ENCODE results near the gene SCART1. TPM values are rescaled to one million over a fixed set of nuclear protein-coding genes. Genes with fewer than 3 reads are reported as not detected.

Gene SCART1
- total and polyA plus RNA-seq, 2 donors (not counting 1 experiment from before 2014, with no cell fraction given): 0.84 to 2.5 TPM

- Histone ChIP-seq H3K27me3 (ENCODE audit: control insufficient read depth, insufficient read depth, low read length) (no peaks in the 10 kb centered on the region), H3K36me3 (ENCODE audit: control insufficient read depth, insufficient read depth, low read length) (no peaks in the 10 kb centered on the region), H3K4me2 (ENCODE audit: extremely low read depth, insufficient read depth, low read length) (no peak overlapping the region), H3K27ac (ENCODE audit: insufficient read depth, low read length) (no peak overlapping the region), H3K9ac (ENCODE audit: insufficient read depth, low read length) (no peak overlapping the region), H3K9me3 (ENCODE audit: control insufficient read depth, insufficient read depth, low read depth, low read length) (no peaks in the 10 kb centered on the region), H3K4me3 (replicated peaks in 1 of 4; ENCODE audit: control extremely low read depth in 1 of 4, insufficient read depth in 1 of 4, low read depth in 3 of 4, low read length in 4 of 4) (no peak overlapping the region), H3K79me2 (ENCODE audit: control insufficient read depth, insufficient read depth, low read length) (no peaks in the 10 kb centered on the region), H4K20me1 (ENCODE audit: control insufficient read depth, extremely low read depth, insufficient read depth, low read length) (no peaks in the 10 kb centered on the region), H2AFZ (ENCODE audit: low read length) (no peak overlapping the region), H3K4me1 (ENCODE audit: control insufficient read depth, extremely low read depth, insufficient read depth, low read length) (no peaks in the 10 kb centered on the region)
- no peak for DNase-seq (ENCODE audit: low read depth in 2 of 2)
- TF ChIP-seq EZH2 (IDR thresholded peaks at IDR 0.05; ENCODE audit: low read length, missing control alignments) (no peak), CTCF (conservative IDR thresholded peaks at IDR 0.05 in 1 of 2, IDR thresholded peaks at IDR 0.05 in 1 of 2; ENCODE audit: low read depth in 1 of 2, low read length in 2 of 2) (no peak)
These were observed 6.5 kb downstream of the SCART1 start for GRCh38 chr10:133460208-133460769.

GRCh38 chr10:133461027-133461426 is 7.3 kb downstream of the SCART1 start:
- DNase-seq (ENCODE audit: low read depth in 2 of 2): no peak
- Histone ChIP-seq H3K36me3 (ENCODE audit: control insufficient read depth, insufficient read depth, low read length) (no peaks in the 10 kb centered on the region), H3K27ac (ENCODE audit: insufficient read depth, low read length) (no peak overlapping the region), H3K27me3 (ENCODE audit: control insufficient read depth, insufficient read depth, low read length) (no peaks in the 10 kb centered on the region), H3K4me3 (replicated peaks in 1 of 4; ENCODE audit: control extremely low read depth in 1 of 4, insufficient read depth in 1 of 4, low read depth in 3 of 4, low read length in 4 of 4) (no peak overlapping the region), H3K4me2 (ENCODE audit: extremely low read depth, insufficient read depth, low read length) (no peak overlapping the region), H3K9me3 (ENCODE audit: control insufficient read depth, insufficient read depth, low read depth, low read length) (no peaks in the 10 kb centered on the region), H2AFZ (ENCODE audit: low read length) (no peak overlapping the region), H4K20me1 (ENCODE audit: control insufficient read depth, extremely low read depth, insufficient read depth, low read length) (no peaks in the 10 kb centered on the region), H3K79me2 (ENCODE audit: control insufficient read depth, insufficient read depth, low read length) (no peaks in the 10 kb centered on the region), H3K4me1 (ENCODE audit: control insufficient read depth, extremely low read depth, insufficient read depth, low read length) (no peaks in the 10 kb centered on the region), H3K9ac (ENCODE audit: insufficient read depth, low read length) (no peak overlapping the region)
- TF ChIP-seq EZH2 (IDR thresholded peaks at IDR 0.05; ENCODE audit: low read length, missing control alignments): no peak
- TF ChIP-seq CTCF (conservative IDR thresholded peaks at IDR 0.05 in 1 of 2, IDR thresholded peaks at IDR 0.05 in 1 of 2; ENCODE audit: low read depth in 1 of 2, low read length in 2 of 2): no peak

GRCh38 chr10:133461841-133462240 is 8.1 kb downstream of the SCART1 start:
- Histone ChIP-seq H4K20me1 (ENCODE audit: control insufficient read depth, extremely low read depth, insufficient read depth, low read length) (no peaks in the 10 kb centered on the region), H2AFZ (ENCODE audit: low read length) (no peak overlapping the region), H3K79me2 (ENCODE audit: control insufficient read depth, insufficient read depth, low read length) (no peaks in the 10 kb centered on the region), H3K4me2 (ENCODE audit: extremely low read depth, insufficient read depth, low read length) (no peak overlapping the region), H3K4me3 (replicated peaks in 1 of 4; ENCODE audit: control extremely low read depth in 1 of 4, insufficient read depth in 1 of 4, low read depth in 3 of 4, low read length in 4 of 4) (no peak overlapping the region), H3K27ac (ENCODE audit: insufficient read depth, low read length) (no peak overlapping the region), H3K9ac (ENCODE audit: insufficient read depth, low read length) (no peak overlapping the region), H3K36me3 (ENCODE audit: control insufficient read depth, insufficient read depth, low read length) (no peaks in the 10 kb centered on the region), H3K27me3 (ENCODE audit: control insufficient read depth, insufficient read depth, low read length) (no peaks in the 10 kb centered on the region), H3K9me3 (ENCODE audit: control insufficient read depth, insufficient read depth, low read depth, low read length) (no peaks in the 10 kb centered on the region), H3K4me1 (ENCODE audit: control insufficient read depth, extremely low read depth, insufficient read depth, low read length) (no peaks in the 10 kb centered on the region)
- DNase-seq (ENCODE audit: low read depth in 2 of 2): no peak
- TF ChIP-seq EZH2 (IDR thresholded peaks at IDR 0.05; ENCODE audit: low read length, missing control alignments) (no peak), CTCF (conservative IDR thresholded peaks at IDR 0.05 in 1 of 2, IDR thresholded peaks at IDR 0.05 in 1 of 2; ENCODE audit: low read depth in 1 of 2, low read length in 2 of 2) (no peak)

All from fibroblast of lung (primary cell).